ENCODE data around the gene LRRN3. TPM values are rescaled to one million over a fixed set of nuclear protein-coding genes. Genes with fewer than 3 reads are reported as not detected.

Gene LRRN3
- total RNA-seq, 1 experiment from 2014 or later: not detected

- H4K20me1 ChIP-seq (ENCODE audit: low read length): no peaks in the 10 kb centered on the region
- no peaks in the 10 kb centered on the region for H3K79me2 ChIP-seq (ENCODE audit: low read length)
- H3K4me1 ChIP-seq (ENCODE audit: insufficient read depth, low read length): peaks cover 20% of the 10 kb centered on the region
- ChIA-PET CTCF (interaction anchor here (0.8 kb wide), 1 partner anchor 9 kb away, joined by 3 read pairs; no protein-coding TSS in a partner anchor), POLR2A (ENCODE audit: unreplicated experiment) (interaction anchor here (0.7 kb wide), 1 partner anchor 977 kb away, joined by 4 read pairs; no protein-coding TSS in a partner anchor)
- intact Hi-C loops (cut with micrococcal nuclease): no loop called here
- DNase-seq (no peak), ATAC-seq (no peak)
- BruUV-seq (replicated peaks): no TSS peak
- no peaks in the 10 kb centered on the region for H3K9me2 ChIP-seq (replicated peaks; ENCODE audit: low read length)
- peak overlapping the region; percentile 44; the same call in 1 of the 2 replicates for H3K4me2 ChIP-seq (ENCODE audit: low read length)
- no peaks in the 10 kb centered on the region for H3K9me3 ChIP-seq (ENCODE audit: low read length)
- H3K9ac ChIP-seq (ENCODE audit: low read length): no peak overlapping the region
- no peak overlapping the region for H3K27ac ChIP-seq (ENCODE audit: low read length)
- H3F3A ChIP-seq (ENCODE audit: low read length, unreplicated experiment): no peaks in the 10 kb centered on the region
- H2AFZ ChIP-seq (ENCODE audit: low read length): no peak overlapping the region
- TF ChIP-seq CTCF (conservative IDR thresholded peaks at IDR 0.05; ENCODE audit: low read depth, low read length) (no peak), EZH2 (IDR thresholded peaks at IDR 0.05; ENCODE audit: low read length, unreplicated experiment) (no peak), EZH2phosphoT487 (IDR thresholded peaks at IDR 0.05; ENCODE audit: borderline replicate concordance, low read length) (no peak)
- H3K4me3 ChIP-seq (ENCODE audit: low read length): no peak overlapping the region
- no peaks in the 10 kb centered on the region for H3K36me3 ChIP-seq (ENCODE audit: low read depth, low read length)
- no peaks in the 10 kb centered on the region for H3K27me3 ChIP-seq (ENCODE audit: low read length)
Measured at GRCh38 chr7:111108000-111108399, 17.1 kb downstream of the LRRN3 start.

GRCh38 chr7:111108496-111108895 lies 17.6 kb downstream of the LRRN3 start:
- Histone ChIP-seq H3K27ac (ENCODE audit: low read length) (peak overlapping the region; percentile 9; the same call in 1 of the 2 replicates), H3K4me2 (ENCODE audit: low read length) (peak overlapping the region; percentile 44), H3K79me2 (ENCODE audit: low read length) (no peaks in the 10 kb centered on the region), H3K4me1 (ENCODE audit: insufficient read depth, low read length) (peaks cover 25% of the 10 kb centered on the region), H3K9me3 (ENCODE audit: low read length) (no peaks in the 10 kb centered on the region), H3K27me3 (ENCODE audit: low read length) (no peaks in the 10 kb centered on the region), H3K4me3 (ENCODE audit: low read length) (no peak overlapping the region), H3K36me3 (ENCODE audit: low read depth, low read length) (no peaks in the 10 kb centered on the region), H3K9me2 (replicated peaks; ENCODE audit: low read length) (no peaks in the 10 kb centered on the region), H3F3A (ENCODE audit: low read length, unreplicated experiment) (no peaks in the 10 kb centered on the region), H2AFZ (ENCODE audit: low read length) (no peak overlapping the region), H3K9ac (ENCODE audit: low read length) (no peak overlapping the region), H4K20me1 (ENCODE audit: low read length) (no peaks in the 10 kb centered on the region)
- intact Hi-C loops (cut with micrococcal nuclease): no loop called here
- peak; percentile 88 for ATAC-seq
- peak; percentile 62 for DNase-seq
- POLR2A ChIA-PET (ENCODE audit: unreplicated experiment): interaction anchor here (0.7 kb wide), 1 partner anchor 977 kb away, joined by 4 read pairs; no protein-coding TSS in a partner anchor
- TF ChIP-seq EZH2 (IDR thresholded peaks at IDR 0.05; ENCODE audit: low read length, unreplicated experiment) (no peak), EZH2phosphoT487 (IDR thresholded peaks at IDR 0.05; ENCODE audit: borderline replicate concordance, low read length) (no peak), CTCF (conservative IDR thresholded peaks at IDR 0.05; ENCODE audit: low read depth, low read length) (no peak)
- no TSS peak for BruUV-seq (replicated peaks)
- CTCF ChIA-PET: interaction anchor here (0.8 kb wide), 1 partner anchor 10 kb away, joined by 3 read pairs; no protein-coding TSS in a partner anchor

- no peaks in the 10 kb centered on the region for H3K36me3 ChIP-seq (ENCODE audit: low read depth, low read length)
- H2AFZ ChIP-seq (ENCODE audit: low read length): no peak overlapping the region
- TF ChIP-seq EZH2 (IDR thresholded peaks at IDR 0.05; ENCODE audit: low read length, unreplicated experiment): no peak
- no peak for TF ChIP-seq CTCF (conservative IDR thresholded peaks at IDR 0.05; ENCODE audit: low read depth, low read length)
- TF ChIP-seq EZH2phosphoT487 (IDR thresholded peaks at IDR 0.05; ENCODE audit: borderline replicate concordance, low read length): no peak
- ATAC-seq (no peak), DNase-seq (no peak)
- BruUV-seq (replicated peaks): no TSS peak
- no peaks in the 10 kb centered on the region for H3K79me2 ChIP-seq (ENCODE audit: low read length)
- H3K27me3 ChIP-seq (ENCODE audit: low read length): no peaks in the 10 kb centered on the region
- no peaks in the 10 kb centered on the region for H3K9me3 ChIP-seq (ENCODE audit: low read length)
- POLR2A ChIA-PET (ENCODE audit: unreplicated experiment): no interaction called here
- H3K9me2 ChIP-seq (replicated peaks; ENCODE audit: low read length): no peaks in the 10 kb centered on the region
- intact Hi-C loops (cut with micrococcal nuclease): no loop called here
- H3K4me2 ChIP-seq (ENCODE audit: low read length): no peak overlapping the region
- H3K4me1 ChIP-seq (ENCODE audit: insufficient read depth, low read length): peaks cover 33% of the 10 kb centered on the region
- no peak overlapping the region for H3K27ac ChIP-seq (ENCODE audit: low read length)
- H3F3A ChIP-seq (ENCODE audit: low read length, unreplicated experiment): no peaks in the 10 kb centered on the region
- H4K20me1 ChIP-seq (ENCODE audit: low read length): no peaks in the 10 kb centered on the region
- CTCF ChIA-PET: no interaction called here
- H3K9ac ChIP-seq (ENCODE audit: low read length): no peak overlapping the region
- H3K4me3 ChIP-seq (ENCODE audit: low read length): no peak overlapping the region
Measured at GRCh38 chr7:111112439-111112838, 21.5 kb downstream of the LRRN3 start.

All from PC-3 (cell line).